ENCODE data around the gene SPANXN2.

GRCh38 chrX:143768976-143769375, 48.4 kb upstream of the SPANXN2 start:
- no peak for TF ChIP-seq CTCF (IDR thresholded peaks at IDR 0.05)
- TF ChIP-seq BHLHE40 (IDR thresholded peaks at IDR 0.05; ENCODE audit: low read depth, low read length) = no peak

Data from A549 (cell line).